Chondrocyte (in vitro differentiated cells): ENCODE results near the gene EMX2. TPM values are rescaled to one million over a fixed set of nuclear protein-coding genes. Genes with fewer than 3 reads are reported as not detected.

Experiments
- DNase-seq: peaks from one replicate; pipeline ENCODE4 v3.0.0; 2021; ENCODE audit warnings: mixed read lengths, low spot score
- H3K27ac Mint-ChIP-seq: one replicate; pipeline ENCODE4 v1.8.0; 2021; ENCODE audit warnings: mild to moderate bottlenecking, moderate library complexity, mixed read lengths; ENCODE audit not compliant: unreplicated experiment
- H3K27me3 Mint-ChIP-seq: 2 replicates; pipeline ENCODE4 v1.8.0; 2021; ENCODE audit warnings: low read depth, mixed read lengths
- H3K36me3 Mint-ChIP-seq: 2 replicates; pipeline ENCODE4 v1.8.0; 2021; ENCODE audit warnings: low read depth, mixed read lengths
- H3K4me1 Mint-ChIP-seq: 2 replicates; pipeline ENCODE4 v1.8.0; 2021; ENCODE audit warnings: low read depth, mild to moderate bottlenecking, mixed read lengths
- H3K4me3 Mint-ChIP-seq: one replicate; pipeline ENCODE4 v1.8.0; 2021; ENCODE audit warnings: mild to moderate bottlenecking, moderate library complexity, mixed read lengths; ENCODE audit not compliant: unreplicated experiment
- H3K9me3 Mint-ChIP-seq: 2 replicates; pipeline ENCODE4 v1.8.0; 2021; ENCODE audit warnings: low read depth, mixed read lengths
- CTCF ChIP-seq: fragments of 200-600 bp; sonication (generic); IDR thresholded peaks from 2 replicates; pipeline ENCODE4 v1.5.0; 2021; ENCODE audit warnings: antibody characterized with exemption, mild to moderate bottlenecking, moderate library complexity
- total RNA-seq: library from RNA; stranded (reverse); gene quantifications from 3 replicates; pipeline ENCODE4 v1.2.1, GENCODE V29; 2021

The EMX2 gene
- total RNA-seq, 1 donor from 2014 or later: not detected

GRCh38 chr10:117543225-117544003, 868 bp downstream of the EMX2 start:
- DNase-seq: no peak
- H3K27ac Mint-ChIP-seq: no peak overlapping the region

GRCh38 chr10:117544004-117544701, 1.6 kb downstream of the EMX2 start:
- peaks cover 40% of the 10 kb centered on the region for H3K4me1 Mint-ChIP-seq
- peaks cover 65% of the 10 kb centered on the region for H3K27me3 Mint-ChIP-seq
- TF ChIP-seq CTCF: peak; percentile 4
- no peak overlapping the region for H3K27ac Mint-ChIP-seq
- peak overlapping the region; percentile 28 for H3K4me3 Mint-ChIP-seq
- H3K36me3 Mint-ChIP-seq: peaks cover 3% of the 10 kb centered on the region
- H3K9me3 Mint-ChIP-seq: no peaks in the 10 kb centered on the region
- no peak for DNase-seq

More at GRCh38 chr10:117543225-117544003, 868 bp downstream of the EMX2 start:
- Mint-ChIP-seq H3K4me3 (peak overlapping the region; percentile 41), H3K9me3 (no peaks in the 10 kb centered on the region), H3K36me3 (peaks cover 3% of the 10 kb centered on the region), H3K4me1 (peaks cover 40% of the 10 kb centered on the region), H3K27me3 (peaks cover 67% of the 10 kb centered on the region)
- peak; percentile 42 for TF ChIP-seq CTCF

GRCh38 chr10:117544711-117545140, 2.2 kb downstream of the EMX2 start:
- H3K9me3 Mint-ChIP-seq: no peaks in the 10 kb centered on the region
- no peak for TF ChIP-seq CTCF

GRCh38 chr10:117545141-117546019, 2.8 kb downstream of the EMX2 start:
- DNase-seq: no peak
- Mint-ChIP-seq H3K36me3 (peaks cover 3% of the 10 kb centered on the region), H3K4me3 (peak overlapping the region; percentile 22), H3K27ac (no peak overlapping the region), H3K4me1 (peaks cover 40% of the 10 kb centered on the region), H3K27me3 (peaks cover 71% of the 10 kb centered on the region), H3K9me3 (no peaks in the 10 kb centered on the region)
- TF ChIP-seq CTCF: no peak

More at GRCh38 chr10:117544711-117545140, 2.2 kb downstream of the EMX2 start:
- Mint-ChIP-seq H3K27ac (no peak overlapping the region), H3K4me1 (peaks cover 40% of the 10 kb centered on the region), H3K4me3 (peak overlapping the region; percentile 22), H3K27me3 (peaks cover 71% of the 10 kb centered on the region), H3K36me3 (peaks cover 3% of the 10 kb centered on the region)
- DNase-seq: no peak
